DMS53 (cell line): Measurements from ENCODE around the gene PLCB1.

Experiments
- DNase-seq: peaks from one replicate; lab custom pipeline; 2025; lab: John Stamatoyannopoulos, UW

PLCB1 gene

DNA sequence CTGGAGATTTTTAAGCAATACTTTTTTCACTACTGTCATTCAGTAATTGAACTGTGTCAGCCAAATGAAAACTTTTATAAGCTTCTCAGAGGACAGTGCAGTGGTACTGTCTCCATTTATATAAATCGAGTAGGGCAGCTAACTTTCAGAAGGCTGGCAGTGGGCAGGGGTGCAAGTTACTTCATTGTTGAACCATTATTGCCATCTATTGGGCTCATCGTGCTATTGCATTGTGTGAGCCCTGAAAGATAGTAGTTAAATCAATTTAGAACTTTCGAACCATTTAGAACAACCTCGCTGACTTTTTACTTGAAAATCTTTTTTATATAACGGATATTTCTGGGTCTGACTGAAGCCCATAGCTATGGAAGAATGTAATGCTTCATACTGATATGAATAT is 589.0 kb downstream of the PLCB1 start:
- peak; percentile 78 for DNase-seq

GRCh38 chr20:8722277-8722928 is 590.3 kb downstream of the PLCB1 start:
- peak; percentile 82 for DNase-seq

DNA sequence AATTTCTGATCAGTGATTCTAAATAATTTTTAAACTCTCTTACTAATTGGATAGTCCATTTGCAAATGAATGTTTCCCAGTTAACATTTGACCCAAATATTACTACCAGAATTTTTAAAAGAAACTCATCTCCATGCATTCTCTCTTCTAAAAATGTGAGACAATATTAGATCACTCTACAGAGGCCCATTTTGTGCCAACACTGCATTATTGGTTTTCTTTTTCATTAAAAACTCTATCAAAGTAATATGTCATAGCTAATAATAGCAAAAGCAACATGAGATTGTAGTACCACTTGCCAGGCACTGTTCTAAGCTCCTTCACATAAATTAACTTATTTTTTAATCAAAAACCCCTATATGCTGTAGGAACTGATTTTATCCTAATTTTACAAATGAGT is 591.2 kb downstream of the PLCB1 start:
- DNase-seq = no peak

DNA sequence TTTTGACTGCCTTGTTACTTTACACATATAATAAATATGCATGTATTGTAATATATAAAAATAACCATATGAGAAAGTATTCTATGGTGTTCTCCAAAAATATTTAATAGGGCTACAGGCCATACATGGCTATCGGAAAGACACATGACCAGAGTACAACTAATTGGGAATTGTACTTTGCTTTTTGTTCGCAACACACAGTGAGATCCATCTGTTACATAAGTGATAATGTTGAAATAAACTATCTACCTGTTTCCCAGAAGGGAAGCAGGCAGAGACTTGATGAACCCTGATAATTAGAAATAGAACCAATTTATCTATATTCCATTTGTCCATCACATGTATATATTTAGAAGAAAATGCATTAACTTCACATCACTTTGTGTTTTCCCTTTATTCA is 592.8 kb downstream of the PLCB1 start:
- no peak for DNase-seq

GRCh38 chr20:8726460-8726859 is 594.4 kb downstream of the PLCB1 start:
- no peak for DNase-seq

- DNase-seq = no peak
Measured at GRCh38 chr20:8735014-8735413, 602.9 kb downstream of the PLCB1 start.

DNA sequence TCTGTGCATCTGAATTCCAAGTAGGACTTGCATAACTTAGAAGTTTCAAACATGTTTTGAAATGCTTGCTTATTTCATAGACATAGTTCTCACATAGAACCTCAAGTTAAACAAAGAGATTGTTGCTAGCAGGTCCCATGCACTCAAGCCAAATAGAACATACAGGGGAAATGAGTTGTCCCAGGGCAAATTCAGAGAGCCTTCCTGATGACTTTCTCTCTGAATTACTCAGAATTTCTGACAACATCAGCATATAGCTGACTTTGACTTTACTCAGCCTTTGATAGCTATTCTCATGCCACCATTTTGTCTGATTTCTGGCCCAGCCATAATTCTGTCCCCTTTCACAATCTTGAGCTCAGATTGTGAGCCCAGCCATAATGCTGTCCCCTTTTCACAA is 603.6 kb downstream of the PLCB1 start:
- DNase-seq = no peak

- DNase-seq = no peak
Measured at GRCh38 chr20:8740265-8740664, 608.2 kb downstream of the PLCB1 start.

- DNase-seq = no peak
Measured at GRCh38 chr20:8744228-8744844, 612.3 kb downstream of the PLCB1 start.

- DNase-seq = no peak
Measured at GRCh38 chr20:8749101-8749500, 617.0 kb downstream of the PLCB1 start.

- peak; percentile 41 for DNase-seq
Measured at GRCh38 chr20:8749986-8750385, 617.9 kb downstream of the PLCB1 start.

DNA sequence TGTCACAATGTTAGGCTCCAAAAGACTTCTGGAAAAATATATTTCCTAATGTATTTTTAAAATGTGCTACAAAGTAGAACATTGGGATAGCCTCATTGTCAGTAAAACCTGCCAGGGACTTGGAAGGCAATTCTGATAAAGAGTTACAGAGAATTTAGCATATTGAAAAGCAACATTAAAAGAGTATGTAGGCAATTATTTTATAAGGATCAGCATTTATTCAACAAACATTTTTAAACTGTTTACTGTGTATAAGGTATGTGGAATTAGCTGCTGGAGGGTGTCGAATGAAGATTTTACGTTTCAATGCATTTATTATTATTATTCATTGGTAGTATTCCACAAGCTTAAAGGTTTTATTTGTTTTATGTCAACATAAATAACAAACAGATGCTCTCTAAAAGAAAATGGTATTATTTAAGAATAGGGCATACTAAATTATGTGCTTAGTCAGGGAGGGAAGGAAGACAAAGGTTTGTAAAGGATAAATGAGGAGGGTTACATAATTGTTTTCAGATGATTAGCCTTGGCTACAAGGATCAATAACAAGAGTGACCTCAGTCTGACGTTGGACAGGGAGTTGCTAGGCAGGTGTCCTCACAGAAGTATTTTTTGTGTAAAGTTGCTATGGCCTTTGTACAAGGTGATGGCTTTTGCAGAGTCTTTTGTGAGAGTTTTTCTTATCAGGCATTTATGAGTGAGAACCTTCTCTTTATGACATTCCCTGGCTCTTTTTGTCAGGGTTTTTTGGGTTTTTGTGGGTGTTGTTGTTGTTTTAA is 623.5 kb downstream of the PLCB1 start:
- peak; percentile 96 for DNase-seq

DNA sequence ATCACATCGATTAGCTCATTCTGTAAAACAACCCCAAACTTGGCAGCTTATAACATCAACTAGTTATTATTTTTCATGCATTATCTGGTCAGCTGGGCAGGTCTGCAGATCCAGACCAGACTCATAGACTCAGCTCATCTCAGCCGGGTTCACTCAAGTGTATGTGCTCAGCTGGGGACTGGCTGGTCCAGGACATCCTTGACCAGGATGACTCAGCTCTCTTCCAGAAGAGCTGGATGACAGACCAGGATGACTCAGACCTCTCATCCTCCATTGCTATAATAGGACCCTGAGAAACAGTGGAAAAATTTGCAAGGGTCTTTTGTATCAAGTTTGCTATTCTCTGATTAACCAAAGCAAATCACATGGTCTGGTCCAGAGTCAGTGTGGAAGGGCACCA is 624.3 kb downstream of the PLCB1 start:
- peak; percentile 99 for DNase-seq

DNA sequence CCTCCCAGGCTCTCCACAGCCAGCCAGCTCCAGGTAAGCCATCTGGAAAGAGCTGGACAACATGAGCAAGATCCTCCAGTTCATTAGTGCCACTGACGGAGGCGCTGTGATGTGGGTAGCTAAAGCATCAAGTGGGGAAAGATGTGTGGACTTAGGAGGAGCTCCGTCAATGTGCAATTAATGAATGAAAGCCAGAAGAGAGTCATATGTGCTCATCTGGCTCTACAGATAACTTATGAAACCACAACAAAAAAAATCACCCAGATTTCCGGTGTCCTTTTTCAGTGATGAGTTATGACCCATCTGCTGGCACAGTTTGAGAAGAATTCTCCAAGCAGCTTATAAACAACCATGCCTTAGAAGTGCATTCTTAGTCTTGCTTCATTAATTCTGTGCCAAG is 625.1 kb downstream of the PLCB1 start:
- DNase-seq = peak; percentile 89

GRCh38 chr20:8764344-8764962 is 632.4 kb downstream of the PLCB1 start:
- no peak for DNase-seq

GRCh38 chr20:8766868-8767390 is 634.9 kb downstream of the PLCB1 start:
- no peak for DNase-seq

DNA sequence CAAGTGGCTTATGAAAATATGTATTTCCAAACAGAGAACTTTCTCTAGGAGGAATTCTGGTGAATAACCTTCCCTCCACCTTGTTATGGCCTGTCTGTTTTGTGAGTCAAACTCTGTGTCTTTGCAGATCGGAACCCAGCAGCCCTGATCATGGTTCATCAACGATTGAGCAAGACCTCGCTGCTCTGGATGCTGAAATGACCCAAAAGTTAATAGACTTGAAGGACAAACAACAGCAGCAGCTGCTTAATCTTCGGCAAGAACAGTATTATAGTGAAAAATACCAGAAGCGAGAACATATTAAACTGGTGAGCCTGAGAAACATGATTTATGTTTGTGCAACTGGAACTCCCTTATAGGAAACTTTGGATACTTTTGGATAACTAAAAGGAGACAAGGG is 642.3 kb downstream of the PLCB1 start:
- DNase-seq = no peak

GRCh38 chr20:8777911-8778310 is 645.8 kb downstream of the PLCB1 start:
- DNase-seq = no peak

DNA sequence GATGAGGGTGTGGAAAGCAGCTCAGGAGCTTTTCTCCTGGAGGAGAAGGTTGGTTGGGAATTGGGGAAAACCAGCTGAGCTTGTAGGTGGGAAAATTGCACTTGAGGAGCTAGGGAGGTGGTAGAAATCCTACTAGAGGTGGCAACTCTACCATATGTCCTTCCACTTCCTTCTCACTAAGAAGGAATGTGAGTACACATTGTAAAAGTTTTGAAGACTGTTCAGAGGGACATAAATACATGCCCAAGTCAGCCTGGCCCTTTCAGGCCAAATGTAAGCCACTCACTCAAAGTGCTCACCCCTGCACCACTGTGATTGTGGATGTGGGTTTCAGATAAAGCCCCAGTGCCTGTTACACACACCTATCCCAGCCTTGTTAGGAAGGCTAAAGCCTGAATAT is 646.3 kb downstream of the PLCB1 start:
- DNase-seq = no peak

DNA sequence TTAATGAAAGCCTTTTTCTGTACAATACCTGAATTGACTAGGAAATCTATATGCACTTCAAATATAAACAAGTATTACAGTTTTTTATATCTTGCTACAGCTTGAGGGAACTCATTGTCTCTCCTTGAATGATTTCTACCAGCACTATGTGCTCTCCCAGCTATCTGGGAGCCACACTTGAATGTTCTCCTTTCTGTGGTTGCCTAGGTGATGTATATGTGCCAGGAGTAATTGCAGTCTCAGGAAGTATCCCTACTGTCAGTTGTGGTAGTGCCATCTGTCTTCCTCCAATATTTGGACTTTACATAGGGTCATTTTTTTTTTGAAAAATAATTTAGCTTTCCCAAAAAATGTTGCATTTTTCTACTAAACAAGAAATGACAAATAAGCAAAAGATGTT is 648.8 kb downstream of the PLCB1 start:
- DNase-seq = peak; percentile 16

DNA sequence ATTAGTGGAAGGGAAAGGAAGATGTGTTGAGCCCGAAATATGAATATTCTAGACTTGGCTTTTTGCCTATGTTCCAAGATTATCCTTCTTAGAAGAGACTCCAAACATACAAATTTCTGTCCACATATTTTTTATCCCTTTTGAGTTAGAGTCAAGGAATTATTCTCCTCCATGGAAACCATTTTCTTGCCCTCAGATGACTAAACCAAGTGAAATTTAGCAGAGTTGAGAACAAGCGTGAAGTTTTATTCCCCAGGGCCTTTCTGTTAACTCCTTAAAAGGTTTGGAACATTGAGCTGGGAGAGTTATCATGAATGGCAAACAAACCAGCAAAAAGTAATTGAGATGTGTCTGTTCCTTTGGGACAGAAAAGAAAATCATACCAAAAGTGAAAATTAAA is 650.7 kb downstream of the PLCB1 start:
- DNase-seq = no peak

- no peak for DNase-seq
Measured at GRCh38 chr20:8783734-8784133, 651.7 kb downstream of the PLCB1 start.

DNA sequence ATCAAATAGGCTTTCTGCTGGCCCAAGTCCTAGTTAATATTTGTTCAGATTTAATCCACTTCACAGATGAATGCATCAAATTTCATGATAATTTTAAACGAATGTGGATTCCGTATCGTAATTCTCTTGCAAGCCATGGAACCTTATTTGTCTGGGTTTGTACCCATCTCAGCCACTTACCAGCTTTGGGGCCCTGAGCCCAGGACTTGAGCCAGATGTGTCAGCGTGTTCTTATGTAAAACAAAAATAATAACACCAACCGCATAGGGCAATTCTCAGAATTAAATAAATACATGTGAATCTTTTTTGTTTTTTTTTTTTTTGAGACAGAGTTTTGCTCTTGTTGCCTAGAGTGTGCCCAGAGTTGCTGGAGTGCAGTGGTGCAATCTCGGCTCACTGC is 654.3 kb downstream of the PLCB1 start:
- no peak for DNase-seq
